GM11168 (cell line): ENCODE results near the gene ACADL.

ENCODE experiments used
- in situ Hi-C: fragments of 300-500 bp; cut with MboI; formaldehyde crosslinking; loops from one replicate; pipeline ENCODE4 v1.12.0; 2022; ENCODE audit warnings: low sequenced_read_pairs; ENCODE audit not compliant: unreplicated experiment

Gene ACADL

DNA sequence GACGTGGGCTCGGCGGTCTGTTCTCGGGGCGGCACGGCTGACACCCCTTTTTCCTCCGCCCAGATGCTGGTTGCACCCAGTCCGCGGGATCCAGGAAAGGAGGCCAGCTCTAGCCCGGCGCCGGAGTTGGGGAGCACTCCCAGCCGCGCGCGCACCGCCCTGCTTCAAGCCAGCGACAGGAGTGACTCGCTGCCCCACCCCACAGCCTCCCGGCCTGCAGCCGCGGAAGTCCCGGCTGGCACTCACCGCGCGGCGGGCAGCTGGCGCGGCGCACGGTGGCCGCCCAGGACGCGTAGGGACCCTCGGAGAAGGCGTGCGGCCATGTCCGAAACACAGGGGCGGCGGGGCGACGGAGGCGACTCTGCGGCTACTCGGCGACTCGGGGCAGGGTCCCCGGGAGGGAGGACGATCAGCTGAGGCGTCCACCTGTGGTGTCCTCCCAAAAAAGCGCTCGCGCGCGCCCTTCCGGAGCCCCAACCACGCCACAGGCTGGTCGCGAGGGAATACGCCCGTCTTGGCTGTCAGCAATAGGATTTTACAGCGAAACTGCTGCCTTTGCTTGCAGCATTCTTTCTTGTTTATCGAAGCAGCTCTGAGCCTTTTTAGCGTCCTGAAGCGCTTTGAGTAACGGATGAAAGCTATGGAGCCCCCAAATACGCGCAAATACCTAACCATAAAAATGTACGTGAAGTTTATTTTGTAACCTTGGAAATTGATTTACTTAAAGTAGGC, at the start of gene ACADL:
Gene ACADL, minus strand, starts transcription at position 507 of the 732 bp plus-strand sequence. Its CDS starts 184 bp downstream, at position 323.
- in situ Hi-C loops, result no loop called here

DNA sequence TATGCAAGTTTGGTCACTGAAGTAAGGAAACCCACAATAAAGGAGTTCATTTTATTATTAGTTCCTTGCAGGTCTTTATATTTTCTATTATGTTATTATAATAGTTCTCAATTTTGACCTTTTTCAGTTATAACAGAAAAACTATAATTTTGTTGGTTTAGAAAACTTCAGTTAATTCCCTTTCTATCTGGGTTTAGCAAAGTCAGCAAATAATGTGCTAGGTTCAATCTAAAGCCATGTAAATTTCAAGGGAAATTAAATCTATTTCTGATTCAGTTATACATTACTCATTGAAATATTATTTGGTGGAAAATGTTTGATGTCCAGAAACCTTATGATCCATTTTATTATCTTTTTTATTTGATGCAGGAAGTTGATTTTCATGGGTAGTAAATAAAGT, 46.1 kb upstream of the ACADL start:
- in situ Hi-C loops, result no loop called here

DNA sequence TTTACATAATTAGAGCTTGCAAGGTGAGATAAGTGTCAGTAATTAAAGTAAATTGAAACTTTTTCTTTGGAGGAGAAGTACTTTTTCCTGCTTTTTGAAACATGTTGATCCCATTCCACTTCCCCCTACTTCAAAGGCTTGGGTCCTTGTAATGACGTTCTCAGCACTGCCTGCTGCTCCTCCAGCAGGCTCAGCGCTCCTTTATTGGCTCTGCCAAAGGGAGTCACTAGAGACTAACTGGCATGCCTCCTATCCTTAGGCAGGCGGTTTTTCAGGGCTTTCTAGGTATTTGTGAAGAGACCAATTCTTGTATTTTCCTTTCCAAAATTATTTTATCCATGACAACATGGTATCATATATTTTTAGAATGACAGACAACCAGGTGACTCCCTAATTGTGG, 43.9 kb upstream of the ACADL start:
- in situ Hi-C loops, result no loop called here

DNA sequence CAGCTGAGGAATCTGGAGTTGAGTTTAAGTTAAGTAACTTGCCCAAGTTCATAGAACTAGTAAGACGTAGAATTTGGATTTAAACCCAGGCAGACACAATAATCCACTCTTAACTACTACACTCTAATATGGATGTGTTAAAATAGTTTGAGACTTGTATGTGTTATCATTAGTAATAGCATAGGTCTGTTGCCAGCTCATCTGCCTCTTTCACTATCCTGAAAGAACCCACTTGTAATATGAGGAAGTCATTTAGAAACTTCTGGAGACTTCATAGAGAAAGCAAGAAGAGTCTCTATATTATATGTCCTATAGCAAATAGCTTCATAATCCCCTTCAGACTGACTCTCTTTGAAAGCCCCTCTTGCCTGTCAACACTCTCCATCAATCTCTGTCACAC, 43.0 kb upstream of the ACADL start:
- in situ Hi-C loops, result no loop called here

DNA sequence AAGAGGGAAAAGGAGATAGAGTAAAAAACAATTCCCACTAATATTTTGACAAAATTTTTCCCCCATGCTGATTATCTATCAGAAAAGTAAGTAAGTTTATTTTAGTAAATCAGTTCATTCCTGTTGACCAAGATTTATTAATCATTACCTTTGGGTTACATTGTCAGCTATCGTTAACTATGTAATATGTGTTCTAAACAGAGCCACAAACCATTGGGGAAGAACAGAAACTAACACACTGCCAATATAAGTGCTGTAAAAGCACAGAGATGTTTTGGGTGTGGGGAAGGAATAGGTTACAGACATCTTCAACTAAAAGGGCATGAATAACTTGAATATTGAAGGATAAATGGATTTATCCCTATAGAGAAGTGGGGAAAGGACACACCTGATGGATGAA, 42.5 kb upstream of the ACADL start:
- in situ Hi-C loops, result no loop called here

DNA sequence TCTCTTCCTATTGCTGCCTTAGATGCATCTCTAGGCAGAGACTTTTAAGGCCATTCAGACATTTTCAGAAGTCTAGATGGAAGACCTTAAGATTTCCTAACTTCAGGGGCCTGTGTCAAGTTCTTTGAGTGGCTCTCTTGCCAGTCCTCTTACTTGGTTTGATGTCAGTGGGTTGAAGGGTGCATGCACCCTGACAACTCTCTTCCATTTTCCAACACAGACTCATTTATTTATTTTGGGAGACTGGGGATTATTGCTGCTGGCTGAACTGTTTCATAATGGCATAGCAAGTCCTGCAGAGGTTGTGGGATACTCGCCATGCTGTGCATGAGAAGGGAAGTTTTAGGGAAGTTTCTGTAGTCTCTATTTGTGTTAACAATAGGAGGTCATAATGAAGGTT, 39.0 kb upstream of the ACADL start:
- in situ Hi-C loops, result no loop called here

DNA sequence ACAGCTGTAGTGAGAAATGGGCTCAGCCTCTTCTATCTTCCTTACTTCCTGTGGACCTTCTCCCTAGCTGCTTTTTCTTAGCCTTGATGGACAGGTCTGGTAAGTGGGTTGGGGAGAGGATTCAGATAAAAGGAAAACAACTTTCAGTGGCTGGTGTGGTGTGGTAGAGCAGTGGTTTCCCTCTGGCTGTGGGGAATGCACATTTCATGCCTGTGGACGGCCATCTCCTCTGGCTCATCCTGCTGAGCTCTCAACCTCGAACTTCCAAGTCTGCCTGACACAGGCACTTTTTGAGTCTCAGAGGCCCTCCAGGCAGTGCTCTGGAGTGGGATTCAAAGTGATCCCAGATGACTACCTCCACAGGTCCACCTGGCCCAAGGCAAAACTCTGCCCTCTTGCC, 38.6 kb upstream of the ACADL start:
- in situ Hi-C loops, result no loop called here

DNA sequence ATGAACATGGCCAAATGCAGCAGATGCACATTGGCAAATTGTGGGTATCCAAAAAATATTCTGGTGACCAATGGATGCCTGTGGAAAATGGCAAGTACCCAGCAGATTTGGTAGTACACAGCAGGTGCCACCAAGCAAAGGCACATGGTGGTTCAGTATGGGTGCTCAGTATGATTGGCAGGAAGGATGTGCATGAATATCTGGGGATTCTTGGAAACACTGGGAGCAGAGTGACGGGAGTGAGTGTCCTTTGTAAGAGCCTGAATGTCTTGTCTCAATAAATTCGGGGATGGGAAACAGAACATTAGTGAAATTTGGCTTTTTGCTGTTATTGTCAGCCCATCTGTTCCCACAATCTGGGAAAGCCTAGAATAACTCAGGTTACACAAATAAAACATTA, 36.8 kb upstream of the ACADL start:
- in situ Hi-C loops, result no loop called here

DNA sequence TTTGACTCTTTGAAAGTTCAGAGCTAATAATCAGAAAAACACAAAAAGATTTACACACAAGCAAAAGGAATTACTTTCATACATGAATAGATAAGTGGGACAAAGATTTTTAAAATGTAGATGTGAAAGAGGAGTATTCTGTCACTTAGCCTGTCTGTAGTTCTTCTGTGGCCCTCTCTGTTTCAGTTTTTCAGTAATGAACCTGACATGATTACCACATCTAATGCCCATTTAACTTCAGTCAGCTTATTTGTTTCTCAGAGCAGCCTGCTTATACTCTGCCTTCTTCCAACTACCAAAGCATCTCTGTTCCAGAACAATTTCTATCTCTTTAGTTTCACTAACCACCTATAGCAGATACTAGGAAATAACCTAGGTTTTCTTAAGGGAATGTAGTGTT, 34.4 kb upstream of the ACADL start:
- in situ Hi-C loops, result no loop called here

DNA sequence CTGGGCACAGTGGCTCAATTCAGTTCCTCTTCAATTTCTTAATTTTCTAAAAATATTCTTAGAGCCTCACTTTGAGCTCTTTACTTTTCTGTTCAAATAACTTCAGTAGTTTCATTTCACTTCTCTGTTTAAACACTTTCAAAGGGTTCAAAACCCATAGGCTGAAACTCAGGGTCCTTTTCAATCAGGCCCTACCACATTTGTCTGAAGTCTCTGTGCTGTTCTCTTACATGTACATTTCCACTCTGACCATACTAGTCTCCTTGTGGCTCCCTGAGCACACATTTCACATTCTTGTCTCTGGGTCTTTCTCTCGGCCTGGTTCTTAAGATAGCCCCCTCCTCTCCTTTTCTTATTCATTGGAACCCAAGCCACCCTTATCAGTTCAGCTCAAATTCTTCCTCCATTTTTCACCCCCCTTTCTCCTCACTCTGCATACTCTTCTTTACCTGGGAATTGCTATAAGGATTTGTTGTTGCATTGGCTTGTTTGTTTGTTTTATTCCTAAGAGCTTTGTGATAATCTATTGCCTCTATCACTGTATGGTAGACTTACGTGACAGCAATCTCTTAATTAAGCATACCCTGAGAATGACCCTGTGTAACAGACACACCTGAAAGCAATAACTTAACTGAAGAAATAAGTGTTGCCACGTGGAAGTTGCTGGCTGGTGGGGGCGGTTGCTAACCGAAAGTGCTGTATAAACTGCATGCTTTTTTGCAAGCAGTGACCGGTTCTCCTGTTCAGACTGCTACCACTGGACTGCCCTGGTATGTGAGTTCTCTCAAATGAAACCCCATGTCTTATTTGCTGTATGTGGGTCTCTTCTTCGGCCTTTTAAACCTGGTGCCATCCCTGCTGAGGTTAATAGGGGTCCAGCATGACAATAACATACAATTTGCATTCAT, 27.7 kb upstream of the ACADL start:
- in situ Hi-C loops, result no loop called here

DNA sequence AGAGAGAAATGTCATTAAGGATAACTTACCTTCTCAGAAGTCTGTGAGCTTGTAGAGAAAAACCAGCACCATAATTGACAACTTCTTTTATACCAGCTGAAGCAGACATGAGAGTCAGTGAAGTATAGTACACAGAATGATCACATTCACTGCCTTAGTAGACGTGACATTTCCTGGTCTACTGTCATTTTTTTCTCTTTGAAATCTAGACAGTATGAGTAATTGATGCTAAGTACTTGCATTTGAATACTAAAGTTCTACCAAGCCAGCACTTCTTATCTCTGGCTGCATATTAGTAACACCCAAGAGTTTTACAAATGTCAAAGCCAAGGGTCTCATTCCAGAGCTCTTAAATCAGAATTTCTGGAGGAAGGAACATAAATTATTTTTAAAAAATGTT, 25.4 kb upstream of the ACADL start:
- in situ Hi-C loops, result no loop called here

DNA sequence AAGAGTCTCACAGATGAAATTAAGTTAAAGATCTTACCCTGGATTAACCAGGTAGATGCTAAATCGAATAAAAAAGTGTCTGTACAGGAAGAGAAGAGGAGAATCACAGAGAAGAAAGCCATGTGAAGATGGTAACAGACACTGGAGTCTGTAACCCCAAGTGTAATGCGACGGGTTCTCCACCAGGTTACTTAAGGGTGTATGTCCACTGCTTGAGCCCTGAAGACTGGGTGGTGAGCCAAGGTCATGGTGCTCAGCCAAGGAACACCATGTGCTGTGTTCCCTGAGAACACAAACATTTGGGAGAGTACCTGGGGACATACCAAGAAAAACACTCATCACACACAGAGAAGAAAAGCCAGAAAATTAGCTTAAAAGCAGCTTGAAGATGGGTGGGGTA, 8.2 kb upstream of the ACADL start:
- in situ Hi-C loops, result no loop called here

DNA sequence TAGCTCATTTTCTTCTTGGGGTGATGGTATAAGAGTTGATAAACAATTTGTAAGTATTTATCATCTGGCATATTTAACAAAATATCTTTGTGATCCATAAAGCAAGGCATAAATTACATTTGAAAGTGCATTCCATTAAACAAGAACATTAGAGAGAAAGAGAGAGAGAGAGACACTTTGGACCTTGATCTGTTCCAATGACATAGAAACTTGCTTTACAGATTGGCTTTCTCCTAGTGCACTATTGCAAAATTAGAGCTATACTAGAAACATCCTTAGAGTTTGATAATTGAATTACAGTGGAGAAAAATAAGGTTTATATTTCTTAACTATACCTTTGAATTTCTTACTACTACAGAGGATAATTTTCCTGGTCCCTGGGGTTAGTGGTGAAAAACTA, 5.7 kb upstream of the ACADL start:
- in situ Hi-C loops, result no loop called here

DNA sequence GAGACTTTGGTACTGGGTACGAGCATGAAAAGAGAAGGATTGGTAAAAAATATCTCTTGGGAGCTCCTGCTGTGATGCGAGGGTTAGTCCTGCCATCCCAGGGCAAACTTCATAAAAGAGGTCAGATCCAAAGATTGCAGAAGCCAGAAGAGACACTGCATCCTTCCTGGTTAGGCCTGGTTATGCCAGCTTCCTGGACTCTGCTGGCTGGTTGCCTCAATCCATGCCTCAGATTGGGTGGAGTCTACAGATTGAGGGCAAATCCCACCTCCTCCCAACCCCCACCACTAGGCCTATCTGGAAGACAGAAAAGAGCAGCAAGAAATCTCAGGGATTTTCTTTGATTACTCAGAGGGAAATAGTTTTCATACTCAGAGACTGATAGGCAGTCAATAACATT, 5.3 kb upstream of the ACADL start:
- in situ Hi-C loops, result no loop called here

DNA sequence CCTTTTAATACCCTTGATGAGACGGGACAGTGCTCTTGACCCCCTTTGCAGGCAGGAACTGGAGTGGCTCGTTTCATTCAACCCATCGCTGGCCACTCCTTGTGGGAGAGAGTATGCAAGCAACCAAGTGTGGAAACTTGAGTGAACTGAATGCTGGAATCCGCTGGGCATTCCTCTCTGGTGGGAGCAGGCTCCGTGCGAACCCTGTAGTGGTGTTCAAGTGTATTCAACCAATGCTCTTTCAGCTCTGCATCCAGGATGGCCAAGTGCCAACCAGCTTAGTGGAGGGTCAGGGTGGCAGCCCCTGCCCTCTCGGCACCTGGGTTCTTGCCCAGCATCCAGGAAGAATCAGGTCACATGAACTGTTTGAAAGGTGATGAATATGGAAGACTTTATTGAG, 3.3 kb upstream of the ACADL start:
- in situ Hi-C loops, result no loop called here

DNA sequence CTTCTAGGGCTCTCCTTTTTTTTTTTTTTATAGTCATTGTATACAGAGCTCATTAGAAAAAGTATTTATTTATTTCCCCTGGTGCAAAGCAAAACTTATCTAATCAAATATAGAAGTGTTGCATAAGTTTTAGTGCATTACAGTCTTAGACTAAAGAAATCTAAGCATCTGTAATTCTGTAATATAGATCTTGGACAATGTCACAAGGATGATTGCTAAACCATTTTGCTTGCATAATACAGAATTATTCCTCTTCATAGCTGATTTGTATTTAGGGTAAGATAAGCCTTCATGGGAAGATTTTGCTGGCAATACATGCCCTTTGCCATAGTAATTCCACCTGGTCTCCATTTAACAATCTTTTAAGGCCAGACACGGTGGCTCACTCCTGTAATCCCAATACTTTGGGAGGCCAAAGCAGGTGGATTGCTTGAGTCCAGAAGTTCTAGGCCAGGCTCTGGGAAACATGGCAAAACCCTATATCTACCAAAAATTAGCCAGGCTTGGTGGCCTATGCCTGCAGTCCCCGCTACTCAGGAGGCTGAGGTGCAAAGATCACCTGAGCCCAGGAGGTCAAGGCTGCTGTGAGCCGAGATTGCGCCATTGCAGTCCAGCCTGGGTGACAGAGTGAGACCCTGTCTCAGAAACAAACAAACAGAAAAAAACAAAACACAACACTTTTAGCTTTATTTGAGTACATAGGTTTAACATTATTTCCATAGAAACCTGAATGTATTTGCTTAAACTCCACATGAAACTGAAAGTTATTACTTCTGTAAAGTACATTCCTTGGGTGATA, 2.2 kb upstream of the ACADL start:
- in situ Hi-C loops, result no loop called here

DNA sequence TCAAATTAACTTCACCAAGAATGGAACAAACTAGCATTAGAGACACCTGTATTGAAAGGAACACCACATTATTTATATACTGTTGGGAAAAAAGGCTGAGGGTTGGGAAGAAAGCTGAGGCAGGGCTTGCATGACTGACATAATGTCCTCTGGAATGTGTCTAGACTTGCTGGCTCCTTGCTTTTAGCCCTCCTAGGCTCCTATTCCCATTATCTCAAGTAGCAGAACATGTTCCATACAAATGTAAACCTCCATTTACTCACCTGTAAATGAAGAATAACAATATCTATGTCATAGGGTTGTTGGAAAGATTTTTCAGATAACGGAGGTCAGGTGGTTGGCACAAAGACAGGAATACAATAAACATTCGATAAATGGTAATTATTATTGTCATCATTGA, 976 bp upstream of the ACADL start:
- in situ Hi-C loops, result no loop called here

DNA sequence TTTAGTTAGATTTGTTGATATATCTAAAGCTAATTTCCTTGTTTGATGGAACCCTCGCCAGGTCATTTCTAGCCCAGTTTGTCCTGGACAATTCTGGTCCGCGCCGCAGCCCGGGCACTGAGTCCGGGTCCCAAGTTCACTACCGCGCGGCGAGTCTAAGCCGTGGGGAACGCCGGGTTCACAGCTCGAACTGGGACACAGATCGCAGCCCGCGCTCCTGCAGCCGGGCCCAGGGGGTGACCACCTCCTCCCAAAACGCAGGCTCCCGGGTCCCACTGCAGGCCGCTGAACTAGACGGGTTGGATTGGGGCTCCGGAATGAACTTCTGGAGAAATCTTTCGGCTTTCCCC, 681 bp downstream of the ACADL start:
- in situ Hi-C loops, result no loop called here

DNA sequence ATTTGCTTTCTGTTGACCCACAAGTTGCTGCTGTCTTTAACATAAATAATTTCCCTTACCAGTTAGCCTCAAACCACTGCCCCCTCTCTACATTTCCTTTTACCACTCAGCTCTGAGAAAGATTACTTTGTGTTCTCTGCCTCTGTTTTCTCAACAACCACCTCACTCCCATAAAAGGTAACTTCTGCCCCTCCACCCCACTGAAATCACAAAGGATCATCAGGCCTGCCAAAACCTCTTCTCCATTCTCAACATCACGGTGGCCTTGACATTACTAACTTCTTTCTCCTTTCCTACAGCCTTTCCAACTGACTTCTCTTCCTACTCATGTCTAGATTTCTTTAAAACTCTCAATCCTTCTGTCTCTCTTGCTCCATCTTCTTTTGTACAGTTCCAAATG, 10.1 kb downstream of the ACADL start:
- in situ Hi-C loops, result no loop called here

DNA sequence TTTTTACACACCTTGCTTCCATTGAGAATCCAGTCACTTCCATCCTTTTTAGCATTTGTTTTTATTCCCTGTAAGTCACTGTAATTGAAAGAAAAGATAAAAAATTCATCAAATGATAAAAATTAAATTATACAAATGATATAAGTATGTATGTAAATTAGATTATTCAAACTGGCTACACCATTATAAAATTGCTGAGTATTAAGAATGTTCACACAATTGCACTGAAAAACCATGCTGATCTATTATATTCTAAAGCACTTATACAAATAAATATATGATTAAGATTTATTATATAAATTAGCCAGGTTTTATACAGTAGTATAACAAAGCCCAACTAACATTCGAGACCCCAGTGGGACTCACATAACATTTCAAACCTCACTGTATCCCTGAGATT, 15.1 kb downstream of the ACADL start:
- in situ Hi-C loops, result no loop called here

DNA sequence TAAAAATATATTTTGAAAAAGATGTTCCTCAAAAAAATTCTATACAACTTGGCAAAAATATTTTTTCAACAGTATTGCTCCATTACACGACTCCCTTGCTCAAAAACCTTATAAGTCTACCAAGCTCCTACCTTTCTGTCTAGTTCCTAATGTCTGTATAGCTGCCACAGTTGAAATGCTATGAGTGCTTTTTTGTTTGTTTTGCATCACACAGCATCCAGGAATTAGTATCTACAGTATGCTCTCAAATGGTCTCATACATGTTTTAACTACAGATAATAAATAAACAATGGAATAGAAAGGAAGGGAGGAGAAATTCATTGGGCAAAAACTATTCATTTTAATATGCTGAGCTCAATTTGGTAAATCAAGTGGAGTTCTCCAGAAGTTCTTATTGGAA, 17.3 kb downstream of the ACADL start:
- in situ Hi-C loops, result no loop called here
